Fibroblast of lung (primary cell): Measurements from ENCODE around the gene GET3. TPM values are rescaled to one million over a fixed set of nuclear protein-coding genes. Genes with fewer than 3 reads are reported as not detected.

Experiments
- DNase-seq, 2 donors: peaks; one replicate each; pipeline versions ENCODE4 v3.0.0 to v3.0.0-alpha.2; 2010; ENCODE audit warnings: low read depth in 2 of 2
- H2AFZ ChIP-seq: 2 replicates; pipeline ENCODE4 v1.5.1; 2012; ENCODE audit warnings: low read length, control low read depth, inconsistent platforms
- H3K27ac ChIP-seq: 2 replicates; pipeline ENCODE4 v1.5.1; 2011; ENCODE audit warnings: low read length, control low read depth; ENCODE audit not compliant: insufficient read depth
- H3K27me3 ChIP-seq: 2 replicates; pipeline ENCODE4 v1.5.1; 2011; ENCODE audit warnings: mild to moderate bottlenecking, low read length; ENCODE audit not compliant: control insufficient read depth, insufficient read depth
- H3K36me3 ChIP-seq: 2 replicates; pipeline ENCODE4 v1.5.1; 2011; ENCODE audit warnings: low read length; ENCODE audit not compliant: control insufficient read depth, insufficient read depth
- H3K4me1 ChIP-seq: 2 replicates; pipeline ENCODE4 v1.5.1; 2011; ENCODE audit warnings: low read length; ENCODE audit not compliant: control insufficient read depth, insufficient read depth; ENCODE audit errors: extremely low read depth
- H3K4me2 ChIP-seq: 2 replicates; pipeline ENCODE4 v1.5.1; 2011; ENCODE audit warnings: low read length, control low read depth; ENCODE audit not compliant: insufficient read depth; ENCODE audit errors: extremely low read depth
- H3K4me3 ChIP-seq, 4 experiments: fragments of 200-600 bp in 1 of 4; sonication (generic) in 1 of 4; replicated peaks in 1 of 4; 2 replicates each; pipeline ENCODE4 v1.5.1; 2011 to 2016; ENCODE audit warnings: low read length in 4 of 4, low read depth in 3 of 4, mild to moderate bottlenecking in 3 of 4, control low read depth in 2 of 4, inconsistent platforms in 1 of 4, mixed read lengths in 1 of 4; ENCODE audit not compliant: insufficient read depth in 1 of 4; ENCODE audit errors: control extremely low read depth in 1 of 4
- H3K79me2 ChIP-seq: 2 replicates; pipeline ENCODE4 v1.5.1; 2012; ENCODE audit warnings: mild to moderate bottlenecking, low read length, inconsistent platforms; ENCODE audit not compliant: control insufficient read depth, insufficient read depth
- H3K9ac ChIP-seq: 2 replicates; pipeline ENCODE4 v1.5.1; 2011; ENCODE audit warnings: mild to moderate bottlenecking, low read length, control low read depth; ENCODE audit not compliant: insufficient read depth
- H3K9me3 ChIP-seq: 2 replicates; pipeline ENCODE4 v1.5.1; 2012; ENCODE audit warnings: low read depth, low read length; ENCODE audit not compliant: control insufficient read depth, insufficient read depth
- H4K20me1 ChIP-seq: 2 replicates; pipeline ENCODE4 v1.5.1; 2011; ENCODE audit warnings: low read length; ENCODE audit not compliant: control insufficient read depth, insufficient read depth; ENCODE audit errors: extremely low read depth
- EZH2 ChIP-seq: IDR thresholded peaks from 2 replicates; pipeline ENCODE4 v1.5.1; 2012; ENCODE audit warnings: low read length, control low read depth, mild to moderate bottlenecking; ENCODE audit errors: missing control alignments
- polyA minus RNA-seq: library from RNA; depleted of rRNA, polyadenylated mRNA; stranded (reverse); fragments of >200 nt; gene quantifications from 2 replicates; pipeline ENCODE4 v1.2.3, GENCODE V29; 2011; ENCODE audit warnings: low replicate concordance
- polyA plus RNA-seq, 2 donors: library from polyadenylated mRNA; depleted of rRNA in 1 of 2; stranded (reverse) in 1 of 2; unstranded in 1 of 2; fragments of >200 nt; gene quantifications; 2 replicates each; pipeline ENCODE4 v1.2.1, GENCODE V29; 2011 to 2012; ENCODE audit warnings: missing spikeins in 1 of 2
- total RNA-seq: library from RNA; depleted of rRNA; stranded (reverse); fragments of >200 nt; gene quantifications from 2 replicates; pipeline ENCODE4 v1.2.1, GENCODE V29; 2014
- TF ChIP-seq, protein P1 (sequence below), 2 donors: IDR thresholded peaks in 1 of 2; conservative IDR thresholded peaks in 1 of 2; 1 replicate in 1 of 2; 2 replicates in 1 of 2; pipeline ENCODE4 v1.5.1; 2011 to 2012; ENCODE audit warnings: low read length in 2 of 2, control low read depth in 1 of 2, inconsistent platforms in 1 of 2, low read depth in 1 of 2, mild to moderate bottlenecking in 1 of 2

The GET3 gene
- 94.1 and 95.3 TPM in 2 replicates for total RNA-seq
- 123 and 208 TPM in 2 replicates for polyA plus RNA-seq
- 98.9 and 166 TPM in 2 replicates for polyA plus RNA-seq (2012)
- polyA minus RNA-seq = 114 and 176 TPM in 2 replicates

- Histone ChIP-seq H3K79me2 (peaks cover 37% of the 10 kb centered on the region), H3K27ac (peak within 1 kb of the TSS; percentile 93), H3K4me2 (peak within 1 kb of the TSS; percentile 87), H3K36me3 (no peaks in the 10 kb centered on the region), H3K4me3 (peak within 1 kb of the TSS; percentile 72 to 87 (median 84)), H3K9me3 (no peaks in the 10 kb centered on the region), H3K4me1 (peaks cover 13% of the 10 kb centered on the region), H2AFZ (peak within 1 kb of the TSS; percentile 81), H4K20me1 (no peaks in the 10 kb centered on the region), H3K27me3 (no peaks in the 10 kb centered on the region), H3K9ac (peak within 1 kb of the TSS; percentile 75)
- TF ChIP-seq, protein P1, sequence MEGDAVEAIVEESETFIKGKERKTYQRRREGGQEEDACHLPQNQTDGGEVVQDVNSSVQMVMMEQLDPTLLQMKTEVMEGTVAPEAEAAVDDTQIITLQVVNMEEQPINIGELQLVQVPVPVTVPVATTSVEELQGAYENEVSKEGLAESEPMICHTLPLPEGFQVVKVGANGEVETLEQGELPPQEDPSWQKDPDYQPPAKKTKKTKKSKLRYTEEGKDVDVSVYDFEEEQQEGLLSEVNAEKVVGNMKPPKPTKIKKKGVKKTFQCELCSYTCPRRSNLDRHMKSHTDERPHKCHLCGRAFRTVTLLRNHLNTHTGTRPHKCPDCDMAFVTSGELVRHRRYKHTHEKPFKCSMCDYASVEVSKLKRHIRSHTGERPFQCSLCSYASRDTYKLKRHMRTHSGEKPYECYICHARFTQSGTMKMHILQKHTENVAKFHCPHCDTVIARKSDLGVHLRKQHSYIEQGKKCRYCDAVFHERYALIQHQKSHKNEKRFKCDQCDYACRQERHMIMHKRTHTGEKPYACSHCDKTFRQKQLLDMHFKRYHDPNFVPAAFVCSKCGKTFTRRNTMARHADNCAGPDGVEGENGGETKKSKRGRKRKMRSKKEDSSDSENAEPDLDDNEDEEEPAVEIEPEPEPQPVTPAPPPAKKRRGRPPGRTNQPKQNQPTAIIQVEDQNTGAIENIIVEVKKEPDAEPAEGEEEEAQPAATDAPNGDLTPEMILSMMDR (conservative IDR thresholded peaks at IDR 0.05 in 1 of 2, IDR thresholded peaks at IDR 0.05 in 1 of 2; ENCODE audit: low read depth in 1 of 2, low read length in 2 of 2) = no peak
- TF ChIP-seq EZH2 = no peak
- peak; percentile 100 for DNase-seq
Measured at GRCh38 chr19:12736995-12737834, at the start of gene GET3. Gene GET3, plus strand, starts transcription at chr19:12737497. Its CDS starts 9 bp downstream, at chr19:12737506.

GRCh38 chr19:12689012-12689411 lies 48.3 kb upstream of the GET3 start:
- no peak overlapping the region for H3K27ac ChIP-seq
- no peaks in the 10 kb centered on the region for H4K20me1 ChIP-seq
- no peaks in the 10 kb centered on the region for H3K4me1 ChIP-seq
- no peaks in the 10 kb centered on the region for H3K79me2 ChIP-seq
- no peaks in the 10 kb centered on the region for H3K36me3 ChIP-seq
- TF ChIP-seq, protein P1 (conservative IDR thresholded peaks at IDR 0.05 in 1 of 2, IDR thresholded peaks at IDR 0.05 in 1 of 2; ENCODE audit: low read depth in 1 of 2, low read length in 2 of 2) = no peak
- no peaks in the 10 kb centered on the region for H3K9me3 ChIP-seq
- no peak overlapping the region for H3K4me3 ChIP-seq
- H3K9ac ChIP-seq = no peak overlapping the region
- H3K27me3 ChIP-seq = no peaks in the 10 kb centered on the region
- H2AFZ ChIP-seq = no peak overlapping the region
- no peak for DNase-seq
- no peak overlapping the region for H3K4me2 ChIP-seq

- Histone ChIP-seq H3K4me3 (no peak overlapping the region), H3K27me3 (no peaks in the 10 kb centered on the region), H2AFZ (no peak overlapping the region), H3K9ac (no peak overlapping the region), H3K36me3 (no peaks in the 10 kb centered on the region), H3K4me1 (no peaks in the 10 kb centered on the region), H3K4me2 (no peak overlapping the region), H3K27ac (no peak overlapping the region), H4K20me1 (no peaks in the 10 kb centered on the region), H3K79me2 (no peaks in the 10 kb centered on the region), H3K9me3 (no peaks in the 10 kb centered on the region)
- no peak for DNase-seq
- TF ChIP-seq EZH2 = no peak
- TF ChIP-seq, protein P1 (conservative IDR thresholded peaks at IDR 0.05 in 1 of 2, IDR thresholded peaks at IDR 0.05 in 1 of 2; ENCODE audit: low read depth in 1 of 2, low read length in 2 of 2) = no peak
Measured at GRCh38 chr19:12689581-12690216, 47.6 kb upstream of the GET3 start.
